GM10847 (cell line): ENCODE measurements around the gene PCDHB11.
"Not testable (repeated sequence)": the region's sequence is repeated elsewhere in the genome, so short reads cannot be mapped to it uniquely, and the experiment has no call there.

ENCODE experiments used
- POLR2A ChIP-seq: IDR thresholded peaks from 2 replicates; pipeline ENCODE4 v1.6.1; 2011; ENCODE audit not compliant: insufficient read length; ENCODE audit errors: extremely low read depth

Gene PCDHB11

GRCh38 chr5:141196363-141196762 lies 3.1 kb upstream of the PCDHB11 start:
- TF ChIP-seq POLR2A = no peak

GRCh38 chr5:141208478-141208877 lies 9.1 kb downstream of the PCDHB11 start, which contains the start of gene PCDHB12:
TSS of gene PCDHB12 (plus strand) at chr5:141208719. CDS start at chr5:141208908, 189 bp downstream.
- no peak for TF ChIP-seq POLR2A

- not testable (repeated sequence) for TF ChIP-seq POLR2A
Observed at GRCh38 chr5:141213656-141214339, 14.4 kb downstream of the PCDHB11 start, which contains the start of gene PCDHB13. TSS of gene PCDHB13 (plus strand) at chr5:141213919. CDS start at chr5:141214124, 205 bp downstream.

GRCh38 chr5:141223112-141223783 lies 23.8 kb downstream of the PCDHB11 start, which contains the start of gene PCDHB14:
TSS of gene PCDHB14 (plus strand) at chr5:141223343. CDS start at chr5:141223506, 163 bp downstream.
- TF ChIP-seq POLR2A = no peak

GRCh38 chr5:141234109-141234667 lies 34.8 kb downstream of the PCDHB11 start:
- no peak for TF ChIP-seq POLR2A

- no peak for TF ChIP-seq POLR2A
Observed at GRCh38 chr5:141236516-141237313, 37.3 kb downstream of the PCDHB11 start.

- no peak for TF ChIP-seq POLR2A
Observed at GRCh38 chr5:141241496-141241895, 42.1 kb downstream of the PCDHB11 start.

- TF ChIP-seq POLR2A = no peak
Observed at GRCh38 chr5:141245250-141245717, 45.9 kb downstream of the PCDHB11 start, which contains the start of gene PCDHB15. TSS of gene PCDHB15 (plus strand) at chr5:141245395. CDS start at chr5:141245579, 184 bp downstream.

- no peak for TF ChIP-seq POLR2A
Observed at GRCh38 chr5:141250576-141250975, 51.1 kb downstream of the PCDHB11 start.
